ENCODE data around the gene ADAMTS17. TPM values are rescaled to one million over a fixed set of nuclear protein-coding genes. Genes with fewer than 3 reads are reported as not detected.

The ADAMTS17 gene
- total RNA-seq, 1 donor from 2014 or later = 4.8 TPM

- no peak for DNase-seq (ENCODE audit: low spot score)
- Mint-ChIP-seq H3K36me3 (ENCODE audit: low read depth, unreplicated experiment) (peaks cover 8% of the 10 kb centered on the region), H3K4me1 (ENCODE audit: unreplicated experiment) (peaks cover 5% of the 10 kb centered on the region), H3K4me3 (ENCODE audit: unreplicated experiment) (no peak overlapping the region), H3K27ac (ENCODE audit: unreplicated experiment) (no peak overlapping the region), H3K9me3 (ENCODE audit: unreplicated experiment) (no peaks in the 10 kb centered on the region), H3K27me3 (ENCODE audit: unreplicated experiment) (peaks cover 9% of the 10 kb centered on the region)
- TF ChIP-seq CTCF (IDR thresholded peaks at IDR 0.05; ENCODE audit: unreplicated experiment) = no peak
These were observed 322.2 kb downstream of the ADAMTS17 start for GRCh38 chr15:100019601-100020000.

GRCh38 chr15:100018191-100018590 is 323.6 kb downstream of the ADAMTS17 start:
- H3K36me3 Mint-ChIP-seq (ENCODE audit: low read depth, unreplicated experiment) = peaks cover 8% of the 10 kb centered on the region
- H3K4me3 Mint-ChIP-seq (ENCODE audit: unreplicated experiment) = no peak overlapping the region
- H3K27me3 Mint-ChIP-seq (ENCODE audit: unreplicated experiment) = peaks cover 9% of the 10 kb centered on the region
- DNase-seq (ENCODE audit: low spot score) = no peak
- peaks cover 5% of the 10 kb centered on the region for H3K4me1 Mint-ChIP-seq (ENCODE audit: unreplicated experiment)
- no peak overlapping the region for H3K27ac Mint-ChIP-seq (ENCODE audit: unreplicated experiment)
- no peaks in the 10 kb centered on the region for H3K9me3 Mint-ChIP-seq (ENCODE audit: unreplicated experiment)
- no peak for TF ChIP-seq CTCF (IDR thresholded peaks at IDR 0.05; ENCODE audit: unreplicated experiment)

- no peaks in the 10 kb centered on the region for H3K9me3 Mint-ChIP-seq (ENCODE audit: unreplicated experiment)
- peaks cover 5% of the 10 kb centered on the region for H3K4me1 Mint-ChIP-seq (ENCODE audit: unreplicated experiment)
- no peak overlapping the region for H3K27ac Mint-ChIP-seq (ENCODE audit: unreplicated experiment)
- no peak for DNase-seq (ENCODE audit: low spot score)
- peaks cover 11% of the 10 kb centered on the region for H3K27me3 Mint-ChIP-seq (ENCODE audit: unreplicated experiment)
- peaks cover 8% of the 10 kb centered on the region for H3K36me3 Mint-ChIP-seq (ENCODE audit: low read depth, unreplicated experiment)
- no peak overlapping the region for H3K4me3 Mint-ChIP-seq (ENCODE audit: unreplicated experiment)
- TF ChIP-seq CTCF (IDR thresholded peaks at IDR 0.05; ENCODE audit: unreplicated experiment) = no peak
These were observed 324.6 kb downstream of the ADAMTS17 start for GRCh38 chr15:100017140-100017539.

GRCh38 chr15:100016632-100017031 is 325.1 kb downstream of the ADAMTS17 start:
- H3K4me3 Mint-ChIP-seq (ENCODE audit: unreplicated experiment) = no peak overlapping the region

GRCh38 chr15:100011235-100011634 is 330.5 kb downstream of the ADAMTS17 start:
- Mint-ChIP-seq H3K27ac (ENCODE audit: unreplicated experiment) (no peak overlapping the region), H3K36me3 (ENCODE audit: low read depth, unreplicated experiment) (peaks cover 8% of the 10 kb centered on the region), H3K27me3 (ENCODE audit: unreplicated experiment) (peaks cover 8% of the 10 kb centered on the region), H3K9me3 (ENCODE audit: unreplicated experiment) (no peaks in the 10 kb centered on the region), H3K4me3 (ENCODE audit: unreplicated experiment) (no peak overlapping the region), H3K4me1 (ENCODE audit: unreplicated experiment) (no peaks in the 10 kb centered on the region)
- no peak for DNase-seq (ENCODE audit: low spot score)
- no peak for TF ChIP-seq CTCF (IDR thresholded peaks at IDR 0.05; ENCODE audit: unreplicated experiment)

More at GRCh38 chr15:100016632-100017031, 325.1 kb downstream of the ADAMTS17 start:
- TF ChIP-seq CTCF (IDR thresholded peaks at IDR 0.05; ENCODE audit: unreplicated experiment) = no peak
- no peak for DNase-seq (ENCODE audit: low spot score)
- Mint-ChIP-seq H3K4me1 (ENCODE audit: unreplicated experiment) (peaks cover 5% of the 10 kb centered on the region), H3K9me3 (ENCODE audit: unreplicated experiment) (no peaks in the 10 kb centered on the region), H3K27ac (ENCODE audit: unreplicated experiment) (no peak overlapping the region), H3K36me3 (ENCODE audit: low read depth, unreplicated experiment) (peaks cover 10% of the 10 kb centered on the region), H3K27me3 (ENCODE audit: unreplicated experiment) (peaks cover 7% of the 10 kb centered on the region)
